Caco-2 (cell line): ENCODE measurements around the gene RGS14. TPM values are rescaled to one million over a fixed set of nuclear protein-coding genes. Genes with fewer than 3 reads are reported as not detected.

ENCODE experiments used
- BruUV-seq: library from RNA; stranded (reverse); fragments of 400-500 nt; replicated peaks from 2 replicates; lab custom pipeline; 2021; lab: Mats Ljungman, UMichigan
- CTCF ChIA-PET: fragments of 300-600 bp; sonication (Branson Sonifier 250); formaldehyde crosslinking; loops from one replicate; lab custom pipeline; 2022; ENCODE audit warnings: antibody characterized with exemption; lab: Charles Lee
- POLR2A ChIA-PET: fragments of 300-600 bp; sonication (Branson Sonifier 250); formaldehyde crosslinking; loops from one replicate; lab custom pipeline; 2022; ENCODE audit warnings: antibody characterized with exemption; lab: Charles Lee
- DNase-seq, 2 experiments: peaks; one replicate each; pipeline versions ENCODE4 v3.0.0 to v3.0.0-alpha.2; 2020 to 2022
- H3K27me3 ChIP-seq: replicated peaks from 2 replicates; pipeline ENCODE4 v1.6.0; 2011; ENCODE audit warnings: low read length; ENCODE audit not compliant: control insufficient read depth, insufficient read depth
- H3K36me3 ChIP-seq: 2 replicates; pipeline ENCODE4 v1.5.1; 2011; ENCODE audit warnings: low read length; ENCODE audit not compliant: control insufficient read depth, insufficient read depth
- H3K4me1 ChIP-seq: fragments of 250-450 bp; sonication (Bioruptor Pico); 2 replicates; pipeline ENCODE4 v1.5.1; 2020; ENCODE audit warnings: mild to moderate bottlenecking
- H3K4me3 ChIP-seq: 2 replicates; pipeline ENCODE4 v1.5.1; 2011; ENCODE audit warnings: low read depth, mild to moderate bottlenecking, control low read depth, low read length
- H3K9me3 ChIP-seq: fragments of 250-450 bp; sonication (Bioruptor Pico); 2 replicates; pipeline ENCODE4 v1.5.1; 2020; ENCODE audit warnings: mild to moderate bottlenecking, moderate library complexity
- H3K27ac Mint-ChIP-seq: one replicate; pipeline ENCODE4 v1.8.0; 2022; ENCODE audit warnings: mixed read lengths; ENCODE audit not compliant: unreplicated experiment
- H3K27me3 Mint-ChIP-seq: one replicate; pipeline ENCODE4 v1.8.0; 2022; ENCODE audit warnings: mixed read lengths; ENCODE audit not compliant: insufficient read depth, unreplicated experiment
- H3K36me3 Mint-ChIP-seq: one replicate; pipeline ENCODE4 v1.8.0; 2022; ENCODE audit warnings: mild to moderate bottlenecking, mixed read lengths; ENCODE audit not compliant: insufficient read depth, unreplicated experiment
- H3K4me1 Mint-ChIP-seq: one replicate; pipeline ENCODE4 v1.8.0; 2022; ENCODE audit warnings: low read depth, mixed read lengths; ENCODE audit not compliant: unreplicated experiment
- H3K4me3 Mint-ChIP-seq: one replicate; pipeline ENCODE4 v1.8.0; 2022; ENCODE audit warnings: mild to moderate bottlenecking, moderate library complexity, mixed read lengths; ENCODE audit not compliant: unreplicated experiment
- H3K9me3 Mint-ChIP-seq: one replicate; pipeline ENCODE4 v1.8.0; 2022; ENCODE audit warnings: mixed read lengths; ENCODE audit not compliant: unreplicated experiment
- intact Hi-C: fragments of 100-400 bp; cut with micrococcal nuclease; formaldehyde crosslinking; loops from one replicate; pipeline ENCODE4 v1.10.0; 2022; ENCODE audit not compliant: unreplicated experiment
- total RNA-seq: library from RNA; stranded (reverse); gene quantifications from 2 replicates; pipeline ENCODE4 v1.2.3, GENCODE V29; 2022
- TF ChIP-seq, protein P1 (sequence below), 2 experiments: fragments of 200-600 bp in 1 of 2; IDR thresholded peaks; 1 replicate in 1 of 2; 2 replicates in 1 of 2; pipeline versions ENCODE4 v1.5.1 to v1.8.0; 2011 to 2022; ENCODE audit warnings: antibody characterized with exemption in 1 of 2, control low read depth in 1 of 2, inconsistent platforms in 1 of 2, low read depth in 1 of 2, low read length in 1 of 2, mild to moderate bottlenecking in 1 of 2, moderate library complexity in 1 of 2; ENCODE audit not compliant: insufficient read depth in 1 of 2, severe bottlenecking in 1 of 2, unreplicated experiment in 1 of 2

Gene RGS14
- total RNA-seq, 1 experiment from 2014 or later = 15.2 TPM

DNA sequence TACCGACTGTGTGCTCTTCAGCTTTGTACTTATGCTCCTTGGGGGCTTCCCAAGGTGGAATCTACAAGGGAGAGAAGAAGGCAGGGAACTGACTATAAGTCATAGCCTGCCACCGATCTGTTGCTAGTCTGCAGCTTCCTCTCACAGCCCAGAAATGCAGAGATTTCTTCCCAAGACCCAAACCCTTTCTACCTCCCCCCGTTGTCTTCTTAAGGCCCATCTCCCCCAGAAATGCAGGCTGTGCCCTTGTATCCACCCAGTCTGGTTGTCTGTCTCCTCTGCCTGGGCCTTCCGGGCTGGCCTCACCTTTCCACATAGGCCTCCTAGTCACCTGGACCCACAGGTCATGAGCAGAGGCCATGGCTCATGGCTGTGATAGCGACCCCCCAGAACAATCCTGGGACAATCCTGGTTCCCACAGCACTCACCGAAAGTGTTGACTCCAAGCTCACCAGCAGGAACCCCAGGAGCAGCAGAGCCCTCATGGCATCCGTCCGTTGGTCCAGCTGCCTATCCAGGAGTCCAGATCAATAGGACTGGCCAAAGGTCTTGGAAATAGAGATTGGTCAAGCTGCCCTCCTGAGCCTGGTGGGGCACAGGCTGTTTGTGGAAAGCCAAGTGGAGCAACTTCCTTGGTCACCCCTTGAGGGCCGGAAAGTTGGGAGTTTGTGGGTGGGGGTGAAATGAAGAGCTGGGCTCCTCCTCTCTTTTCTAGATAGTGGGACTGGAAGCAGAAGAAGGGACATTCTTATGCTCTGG is 51.5 kb downstream of the RGS14 start, which contains the start of gene F12:
TSS of gene F12 (minus strand) at position 522 of the 759 bp plus-strand sequence. CDS start at position 485, 37 bp downstream.
- no peaks in the 10 kb centered on the region for H3K27me3 Mint-ChIP-seq
- H3K9me3 Mint-ChIP-seq = no peaks in the 10 kb centered on the region
- H3K36me3 ChIP-seq = no peaks in the 10 kb centered on the region
- POLR2A ChIA-PET = no interaction called here
- no peak within 1 kb of the TSS for H3K27ac Mint-ChIP-seq
- H3K27me3 ChIP-seq = no peaks in the 10 kb centered on the region
- H3K9me3 ChIP-seq = no peaks in the 10 kb centered on the region
- H3K36me3 Mint-ChIP-seq = peaks cover 4% of the 10 kb centered on the region
- no peaks in the 10 kb centered on the region for H3K4me1 Mint-ChIP-seq
- intact Hi-C loops = no loop called here
- CTCF ChIA-PET = interaction anchor here (0.7 to 1.3 kb wide), 4 partner anchors 46 to 297 kb away, joined by 3 to 4 read pairs (median 3); no protein-coding TSS in a partner anchor
- H3K4me3 Mint-ChIP-seq = no peak within 1 kb of the TSS
- TF ChIP-seq, protein P1, sequence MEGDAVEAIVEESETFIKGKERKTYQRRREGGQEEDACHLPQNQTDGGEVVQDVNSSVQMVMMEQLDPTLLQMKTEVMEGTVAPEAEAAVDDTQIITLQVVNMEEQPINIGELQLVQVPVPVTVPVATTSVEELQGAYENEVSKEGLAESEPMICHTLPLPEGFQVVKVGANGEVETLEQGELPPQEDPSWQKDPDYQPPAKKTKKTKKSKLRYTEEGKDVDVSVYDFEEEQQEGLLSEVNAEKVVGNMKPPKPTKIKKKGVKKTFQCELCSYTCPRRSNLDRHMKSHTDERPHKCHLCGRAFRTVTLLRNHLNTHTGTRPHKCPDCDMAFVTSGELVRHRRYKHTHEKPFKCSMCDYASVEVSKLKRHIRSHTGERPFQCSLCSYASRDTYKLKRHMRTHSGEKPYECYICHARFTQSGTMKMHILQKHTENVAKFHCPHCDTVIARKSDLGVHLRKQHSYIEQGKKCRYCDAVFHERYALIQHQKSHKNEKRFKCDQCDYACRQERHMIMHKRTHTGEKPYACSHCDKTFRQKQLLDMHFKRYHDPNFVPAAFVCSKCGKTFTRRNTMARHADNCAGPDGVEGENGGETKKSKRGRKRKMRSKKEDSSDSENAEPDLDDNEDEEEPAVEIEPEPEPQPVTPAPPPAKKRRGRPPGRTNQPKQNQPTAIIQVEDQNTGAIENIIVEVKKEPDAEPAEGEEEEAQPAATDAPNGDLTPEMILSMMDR (IDR thresholded peaks at IDR 0.05; ENCODE audit: insufficient read depth in 1 of 2, low read depth in 1 of 2, low read length in 1 of 2, severe bottlenecking in 1 of 2, unreplicated experiment in 1 of 2) = no peak
- DNase-seq = no peak
- H3K4me3 ChIP-seq = no peak within 1 kb of the TSS
- no TSS peak for BruUV-seq
- peaks cover 6% of the 10 kb centered on the region for H3K4me1 ChIP-seq

DNA sequence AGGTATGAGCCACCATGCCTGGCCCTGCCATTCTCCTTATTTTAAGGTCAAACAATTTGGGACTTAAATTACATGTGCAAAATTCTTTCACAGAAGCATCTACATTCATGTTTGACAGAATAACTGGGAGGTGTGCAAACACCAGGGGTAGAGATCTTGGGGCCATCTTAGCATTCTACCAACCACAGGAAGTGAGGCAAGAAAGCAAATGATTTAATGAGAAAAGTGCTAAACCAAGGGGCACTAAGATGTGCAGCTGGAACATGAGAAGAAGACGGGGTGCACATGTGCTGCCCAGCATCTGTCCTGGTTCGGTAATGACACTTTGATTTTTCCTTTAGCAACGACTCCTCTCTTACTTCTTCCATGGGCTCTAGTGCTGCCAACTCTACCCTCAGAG is 52.9 kb downstream of the RGS14 start:
- Histone ChIP-seq H3K4me3 (no peak overlapping the region), H3K9me3 (no peaks in the 10 kb centered on the region), H3K36me3 (no peaks in the 10 kb centered on the region), H3K27me3 (no peaks in the 10 kb centered on the region), H3K4me1 (no peaks in the 10 kb centered on the region)
- Mint-ChIP-seq H3K36me3 (peaks cover 4% of the 10 kb centered on the region), H3K27ac (no peak overlapping the region), H3K4me1 (no peaks in the 10 kb centered on the region), H3K4me3 (no peak overlapping the region), H3K27me3 (no peaks in the 10 kb centered on the region), H3K9me3 (no peaks in the 10 kb centered on the region)
- no TSS peak for BruUV-seq
- intact Hi-C loops = no loop called here
- ChIA-PET CTCF (no interaction called here), POLR2A (no interaction called here)
- TF ChIP-seq, protein P1 (IDR thresholded peaks at IDR 0.05; ENCODE audit: insufficient read depth in 1 of 2, low read depth in 1 of 2, low read length in 1 of 2, severe bottlenecking in 1 of 2, unreplicated experiment in 1 of 2) = no peak
- no peak for DNase-seq

DNA sequence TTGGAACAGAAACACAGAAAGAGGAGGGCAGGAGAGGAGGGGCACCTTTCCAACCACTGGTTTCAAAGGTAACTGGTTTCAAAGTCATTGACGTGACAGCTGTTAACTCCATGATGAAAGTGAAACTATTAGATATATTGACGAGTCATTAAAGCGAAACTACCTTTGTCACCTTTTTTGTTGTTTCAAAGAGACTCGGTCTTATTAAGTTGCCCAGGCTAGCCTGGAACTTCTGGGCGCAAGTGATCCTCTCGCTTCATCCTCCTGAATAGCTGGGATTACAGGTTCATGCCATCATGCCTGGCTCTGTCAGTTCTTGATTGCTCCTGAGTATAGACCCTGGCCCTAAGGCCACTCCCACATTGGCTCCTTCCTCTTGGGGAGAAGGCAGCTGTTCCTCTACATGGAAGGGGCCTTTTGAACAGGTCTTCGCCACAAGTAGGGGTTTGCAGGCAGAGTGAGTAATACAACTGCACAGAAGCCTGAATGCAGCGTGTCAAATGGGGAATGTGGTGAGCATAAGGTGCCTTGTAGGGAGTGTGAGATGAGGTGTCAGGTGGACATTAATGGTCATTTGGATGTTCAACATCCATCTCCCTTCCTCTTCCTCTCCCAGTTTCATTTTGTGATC is 55.0 kb downstream of the RGS14 start:
- H3K27me3 ChIP-seq = no peaks in the 10 kb centered on the region
- Mint-ChIP-seq H3K27me3 (no peaks in the 10 kb centered on the region), H3K36me3 (peaks cover 4% of the 10 kb centered on the region), H3K9me3 (no peaks in the 10 kb centered on the region), H3K4me3 (no peak overlapping the region), H3K4me1 (no peaks in the 10 kb centered on the region), H3K27ac (no peak overlapping the region)
- no peak for DNase-seq
- H3K9me3 ChIP-seq = no peaks in the 10 kb centered on the region
- H3K4me3 ChIP-seq = no peak overlapping the region
- ChIA-PET POLR2A (no interaction called here), CTCF (interaction anchor here (0.6 kb wide), 1 partner anchor 17 kb away, joined by 3 read pairs; no protein-coding TSS in a partner anchor)
- intact Hi-C loops = no loop called here
- no TSS peak for BruUV-seq
- TF ChIP-seq, protein P1 (IDR thresholded peaks at IDR 0.05; ENCODE audit: insufficient read depth in 1 of 2, low read depth in 1 of 2, low read length in 1 of 2, severe bottlenecking in 1 of 2, unreplicated experiment in 1 of 2) = no peak
- no peaks in the 10 kb centered on the region for H3K36me3 ChIP-seq
- H3K4me1 ChIP-seq = no peaks in the 10 kb centered on the region
